GM19463 (cell line): ENCODE data around the gene PRMT3.
"Not testable (repeated sequence)": the region's sequence is repeated elsewhere in the genome, so short reads cannot be mapped to it uniquely, and the experiment has no call there.

Experiments
- ATAC-seq: cut with Tn5 transposase; IDR thresholded peaks from one replicate; pipeline ENCODE4 v1.9.1; 2021; ENCODE audit warnings: mild to moderate bottlenecking, moderate library complexity; ENCODE audit not compliant: unreplicated experiment

PRMT3 gene

DNA sequence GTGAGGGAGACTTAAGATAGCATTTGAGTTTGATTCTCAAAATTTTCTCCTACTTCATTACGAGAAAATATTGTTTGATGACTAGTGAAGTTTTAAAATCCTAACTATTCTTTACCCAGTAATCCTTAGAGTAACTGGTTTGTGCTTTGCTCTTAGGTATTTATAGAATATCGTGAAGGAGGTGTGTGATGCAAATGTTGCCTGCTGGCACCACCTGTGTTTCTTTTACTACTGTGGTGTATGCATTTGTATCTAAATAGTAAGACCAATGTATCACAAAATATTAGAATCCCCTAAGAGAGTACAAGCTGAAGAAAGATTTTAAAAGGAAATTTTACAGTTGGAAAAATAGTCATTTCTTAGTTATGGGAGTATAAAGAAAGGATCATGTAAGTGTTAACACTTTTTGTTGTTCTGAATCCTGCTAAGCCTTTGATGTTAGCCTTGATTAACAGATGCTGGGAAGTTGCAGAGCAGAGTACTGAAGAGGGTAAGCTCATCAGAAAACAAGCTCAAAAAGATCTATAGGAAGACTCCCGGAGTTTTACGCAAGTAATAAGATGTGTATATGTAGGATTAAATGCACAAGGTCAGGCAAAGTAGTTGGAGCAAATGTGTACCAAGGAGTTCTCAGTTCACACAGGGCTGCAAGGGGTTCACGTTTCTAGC, 109.7 kb downstream of the PRMT3 start:
- ATAC-seq: no peak

DNA sequence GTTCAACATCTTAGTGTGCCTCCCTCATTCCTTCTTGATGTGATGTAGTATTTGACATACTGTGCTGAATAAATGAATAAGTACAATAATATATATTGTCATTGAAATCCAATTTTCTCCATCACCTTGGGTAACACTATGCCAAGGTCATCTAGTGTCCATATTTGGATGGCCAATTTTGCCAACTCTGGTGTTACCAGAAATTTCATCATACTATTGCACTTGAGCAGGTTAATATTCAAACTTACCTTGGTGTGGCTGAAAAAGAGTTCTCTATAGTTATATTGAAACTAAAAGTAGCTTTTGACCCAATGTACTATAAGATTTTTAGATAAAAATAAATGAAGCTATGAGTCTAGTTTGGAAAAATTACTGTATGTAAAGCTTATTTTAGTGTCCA, 113.7 kb downstream of the PRMT3 start:
- ATAC-seq: peak; percentile 80

DNA sequence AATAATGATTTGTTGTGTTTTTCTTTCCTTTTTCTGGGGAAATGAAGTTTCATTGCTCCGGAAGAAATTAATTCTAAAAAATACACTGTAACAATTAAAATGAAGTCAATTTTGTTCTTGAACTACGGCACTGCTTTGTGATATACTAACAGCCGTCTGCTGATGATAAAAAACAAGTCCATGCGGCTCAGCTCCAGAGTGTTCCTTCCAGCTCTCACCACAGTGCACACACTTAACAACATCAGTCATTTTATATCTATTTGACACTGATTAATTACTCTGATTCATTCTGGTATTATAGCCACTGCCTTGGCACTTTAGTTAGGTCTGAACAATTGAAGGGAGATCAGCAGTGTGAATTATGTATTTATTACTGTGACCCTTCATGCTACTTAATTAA, 114.5 kb downstream of the PRMT3 start:
- ATAC-seq: no peak

DNA sequence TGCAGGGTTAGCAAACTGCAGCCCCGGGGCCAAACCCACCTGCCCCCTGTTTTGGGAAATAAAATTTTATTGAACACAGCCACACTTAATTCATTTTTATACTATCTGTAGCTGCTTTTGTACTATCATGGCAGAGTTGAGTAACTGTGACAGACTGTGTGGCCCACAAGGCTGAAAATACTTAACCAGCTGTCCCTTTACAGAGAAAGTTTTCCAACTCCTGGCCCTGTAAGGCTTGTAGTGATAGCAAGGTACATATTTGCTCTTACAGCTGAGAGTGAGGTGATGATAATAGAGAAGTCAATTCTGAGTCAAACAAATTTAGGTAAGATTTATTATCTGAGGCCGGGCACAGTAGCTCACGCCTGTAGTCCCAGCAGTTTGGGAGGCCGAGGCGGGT, 124.5 kb downstream of the PRMT3 start:
- ATAC-seq: no peak

DNA sequence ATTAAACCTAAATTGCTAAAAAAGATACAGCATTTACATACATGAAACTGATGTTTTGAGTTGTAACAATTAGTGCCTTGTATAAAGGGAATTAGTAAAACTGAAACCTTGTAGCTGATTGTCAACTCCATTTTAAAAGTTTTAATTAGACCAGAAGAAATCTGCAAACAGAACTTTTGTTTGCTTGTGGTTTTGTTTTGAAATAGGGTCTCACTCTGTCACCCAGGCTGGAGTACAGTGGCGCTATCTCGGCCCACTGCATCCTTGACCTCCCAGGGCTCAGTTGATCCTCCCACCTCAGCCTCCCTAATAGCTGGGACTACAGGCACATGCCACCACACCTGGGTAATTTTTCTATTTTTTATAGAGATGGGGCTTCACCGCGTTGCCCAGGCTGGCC, 125.4 kb downstream of the PRMT3 start:
- ATAC-seq: no peak

DNA sequence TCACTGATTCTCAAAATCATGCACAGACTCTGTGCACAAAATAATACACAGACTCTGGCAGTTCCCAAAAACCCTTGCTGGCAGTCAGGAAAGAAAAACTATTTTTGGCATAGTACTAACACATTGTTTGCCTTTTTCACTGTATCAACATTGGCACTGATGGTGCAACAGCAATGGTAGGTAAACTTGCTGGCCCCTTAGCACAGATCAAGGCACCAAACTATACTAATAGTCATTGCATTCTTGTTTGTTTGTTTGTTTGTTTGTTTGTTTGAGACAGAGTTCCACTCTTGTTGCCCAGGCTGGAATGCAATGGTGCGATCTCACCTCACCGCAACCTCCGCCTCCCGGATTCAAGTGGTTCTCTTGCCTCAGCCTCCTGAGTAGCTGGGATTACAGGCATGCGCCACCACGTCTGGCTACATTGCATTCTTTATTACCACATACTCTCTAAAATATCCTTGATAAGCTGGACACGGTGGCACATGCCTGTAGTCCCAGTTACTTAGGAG, 130.9 kb downstream of the PRMT3 start:
- no peak for ATAC-seq

DNA sequence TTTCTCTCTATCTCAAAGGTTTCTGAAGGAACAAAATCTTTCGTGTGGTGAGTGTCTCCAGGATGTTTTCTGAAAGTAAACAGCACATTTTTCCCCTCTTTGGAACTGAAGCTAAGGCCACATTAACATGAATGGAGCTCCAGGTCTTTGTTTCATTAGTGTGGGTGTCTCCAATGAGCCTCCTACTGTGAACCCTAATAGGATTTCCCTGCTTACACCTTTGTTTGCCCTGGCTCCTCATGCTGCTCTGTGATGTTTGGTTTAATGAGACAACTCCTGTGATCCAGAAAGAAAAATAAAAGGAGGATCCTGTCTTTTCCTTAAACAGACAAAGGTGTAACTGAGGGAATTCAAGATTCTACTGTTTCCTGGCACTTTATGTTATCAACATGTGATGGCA, 135.0 kb downstream of the PRMT3 start:
- no peak for ATAC-seq

DNA sequence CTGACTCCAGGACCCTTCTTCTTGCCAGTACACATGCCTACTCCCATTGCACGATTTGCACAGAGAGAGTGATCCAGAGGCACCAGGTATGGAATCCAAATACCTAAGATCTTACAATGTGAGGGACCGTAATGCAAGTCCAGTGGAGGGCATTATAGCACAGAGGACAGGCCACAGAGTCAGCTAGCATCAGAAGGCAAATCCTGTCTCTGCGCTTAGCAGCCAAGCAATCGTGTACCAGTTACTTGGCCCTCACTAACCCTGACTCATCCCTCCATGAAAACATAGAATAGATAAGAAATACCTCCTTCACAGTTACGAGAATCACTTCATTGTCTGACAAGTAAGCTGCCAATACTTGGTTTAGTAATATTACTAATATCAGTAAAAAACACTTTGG, 142.2 kb downstream of the PRMT3 start:
- ATAC-seq: no peak

DNA sequence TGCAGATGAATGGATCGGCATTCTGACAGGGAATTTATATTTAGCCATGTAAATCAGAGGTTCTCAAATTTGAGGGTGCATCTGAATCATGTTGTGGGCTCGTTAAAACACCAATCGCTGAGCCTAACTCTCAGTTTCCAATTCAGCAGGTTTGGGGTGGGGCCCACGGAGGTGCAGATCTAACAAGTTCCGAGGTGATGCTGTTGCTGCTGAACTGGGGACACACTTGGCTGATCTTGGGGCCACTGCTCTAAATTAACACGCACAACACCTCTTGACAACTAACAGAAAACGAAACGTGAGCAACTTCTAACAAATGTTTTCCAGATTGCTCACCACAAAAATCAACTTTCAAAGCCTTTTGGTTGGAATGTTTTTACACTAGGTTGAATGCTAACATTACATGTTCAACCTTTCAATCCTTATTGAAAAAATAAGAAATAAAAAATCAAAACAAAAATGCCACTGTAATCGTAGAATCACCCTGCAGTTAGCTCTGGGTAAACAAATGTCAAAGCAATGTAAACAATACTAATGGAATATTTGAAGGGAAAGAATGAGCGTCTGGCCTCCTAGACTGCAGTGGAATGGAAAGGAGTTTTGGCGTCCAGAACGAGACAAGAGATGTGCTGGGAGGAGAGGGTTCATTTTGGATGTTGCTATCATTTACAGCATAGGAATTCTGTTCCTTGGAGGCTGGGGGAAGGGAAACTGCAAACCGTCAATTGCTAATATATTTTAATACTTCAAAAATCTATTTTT, 143.6 kb downstream of the PRMT3 start:
- ATAC-seq: peak; percentile 65

DNA sequence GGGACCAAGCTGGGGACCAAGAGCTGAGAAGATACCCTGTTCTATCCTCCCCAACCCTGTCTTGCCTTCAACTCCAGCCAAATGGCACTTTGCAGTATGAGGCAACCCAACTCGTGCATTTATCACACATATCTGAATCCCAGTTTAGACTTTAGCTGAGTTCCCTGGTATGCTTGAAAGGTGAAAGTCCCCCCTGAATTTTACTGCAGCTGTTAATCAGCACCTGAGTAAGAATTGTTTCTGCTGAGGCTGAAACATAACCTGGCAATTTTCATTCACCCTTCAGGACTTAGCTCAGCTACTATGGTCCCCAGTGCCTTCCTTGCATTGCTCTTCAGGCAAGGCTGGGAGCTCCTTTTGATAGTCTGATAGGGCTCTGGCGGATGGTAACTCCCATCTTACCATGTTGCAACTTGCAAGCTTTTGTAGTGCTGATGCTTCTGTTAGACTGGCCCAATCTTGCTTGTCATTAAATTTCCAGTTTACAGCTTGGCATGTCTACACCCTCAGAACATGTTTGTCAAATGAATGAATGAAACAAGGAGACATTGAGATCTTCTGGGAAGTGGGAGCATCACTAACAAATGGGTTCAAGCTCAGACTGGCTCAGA, 147.9 kb downstream of the PRMT3 start:
- no peak for ATAC-seq

DNA sequence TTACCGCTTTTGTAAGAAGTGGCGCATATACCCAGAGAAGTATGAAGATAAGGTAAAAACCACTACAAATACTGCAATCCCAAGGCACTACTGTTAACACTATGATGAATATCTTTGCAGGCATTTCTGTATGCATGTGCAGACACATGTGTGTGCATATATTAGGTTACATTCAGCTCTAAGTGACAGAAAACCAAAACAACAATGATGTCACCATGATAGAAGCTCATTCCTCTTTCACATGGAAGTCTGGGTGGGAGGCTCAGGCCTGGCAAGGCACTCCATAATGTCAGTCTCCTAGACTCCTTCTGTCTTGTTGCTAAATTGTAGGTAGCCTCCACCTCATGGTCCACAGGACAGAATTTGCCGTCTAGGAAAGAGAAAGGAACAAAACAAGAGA, 148.8 kb downstream of the PRMT3 start:
- no peak for ATAC-seq

DNA sequence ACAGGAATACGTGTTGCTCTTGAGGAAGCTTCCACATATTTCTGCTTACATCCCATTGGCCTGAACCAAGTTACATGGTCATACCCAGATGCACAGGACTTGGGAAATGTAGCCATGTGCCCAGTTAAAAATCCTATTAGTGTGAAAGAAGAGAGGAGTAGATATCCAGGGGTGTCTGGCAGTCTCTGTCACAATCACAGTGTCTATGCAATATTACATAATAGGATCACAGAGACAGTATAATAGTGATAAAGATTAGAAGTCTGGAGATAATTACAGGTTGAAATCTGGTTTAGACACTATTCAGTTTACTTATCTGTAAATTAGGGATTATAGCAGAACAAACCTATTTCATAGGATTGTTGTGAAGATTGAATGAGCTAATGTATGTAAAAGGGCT, 149.3 kb downstream of the PRMT3 start:
- ATAC-seq: no peak

DNA sequence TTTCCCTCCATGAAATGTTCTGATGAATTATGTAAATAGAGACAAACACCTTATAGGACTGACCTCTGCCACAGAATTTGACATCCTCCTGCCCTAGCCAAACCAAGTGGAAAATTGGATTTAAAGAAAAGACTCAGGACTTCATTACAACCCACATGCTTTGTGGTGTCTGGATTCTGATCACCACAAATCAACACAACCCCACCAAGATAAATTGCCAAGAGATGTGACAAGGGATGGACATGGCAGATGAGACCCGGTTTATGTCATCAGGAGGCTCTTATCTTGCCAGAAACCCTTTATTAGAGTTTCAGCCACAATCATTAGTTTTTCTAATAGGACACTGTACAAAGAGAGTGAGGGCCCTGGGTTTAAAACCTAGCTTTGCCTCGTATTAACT, 154.0 kb downstream of the PRMT3 start:
- ATAC-seq: no peak

DNA sequence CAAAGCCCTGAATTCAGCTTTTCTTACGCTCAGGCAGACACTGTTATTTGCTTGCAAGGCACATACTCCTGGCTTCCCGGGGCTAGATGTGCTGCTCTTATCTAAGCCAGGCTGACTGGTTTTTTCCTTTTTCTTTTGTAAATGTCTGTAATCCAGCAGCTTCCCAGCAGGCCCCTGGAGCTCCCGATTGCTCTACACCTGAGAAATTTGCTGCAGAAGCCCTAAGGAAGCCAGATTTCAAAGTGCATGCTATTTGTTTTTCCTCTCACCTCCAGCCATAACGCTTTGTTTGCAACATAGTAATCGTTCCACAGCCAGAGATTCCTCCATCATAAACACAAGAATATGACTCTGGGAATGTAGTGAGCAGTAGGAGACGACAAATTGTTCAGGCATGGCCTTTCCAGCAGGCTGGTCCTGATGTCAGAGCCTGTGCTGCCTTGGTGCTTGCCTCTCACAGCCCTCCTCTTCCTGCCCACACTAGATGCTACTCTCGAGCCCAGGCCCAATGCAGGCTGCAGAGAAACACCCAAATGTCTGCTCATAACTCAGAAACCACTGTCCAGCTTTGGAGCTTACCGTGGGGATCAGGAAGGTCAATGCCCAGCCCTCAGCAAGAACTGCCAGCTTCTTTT, 157.2 kb downstream of the PRMT3 start:
- ATAC-seq: no peak

DNA sequence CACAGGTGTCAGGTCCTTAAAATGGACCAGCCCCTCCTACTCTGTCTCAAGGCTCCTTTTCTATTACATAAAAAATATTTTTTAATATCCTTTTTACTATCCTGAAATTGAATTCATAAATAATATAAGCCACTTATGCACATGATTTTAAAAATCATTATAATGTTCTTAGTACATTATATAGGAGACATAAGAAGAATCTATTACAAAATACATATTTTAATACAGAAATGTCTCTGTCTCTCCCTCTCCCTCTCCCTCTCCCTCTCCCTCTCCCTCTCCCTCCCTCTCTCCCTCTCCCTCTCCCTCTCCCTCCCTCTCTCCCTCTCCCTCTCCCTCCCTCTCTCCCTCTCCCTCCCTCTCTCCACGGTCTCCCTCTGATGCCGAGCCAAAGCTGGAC, 159.9 kb downstream of the PRMT3 start:
- no peak for ATAC-seq

DNA sequence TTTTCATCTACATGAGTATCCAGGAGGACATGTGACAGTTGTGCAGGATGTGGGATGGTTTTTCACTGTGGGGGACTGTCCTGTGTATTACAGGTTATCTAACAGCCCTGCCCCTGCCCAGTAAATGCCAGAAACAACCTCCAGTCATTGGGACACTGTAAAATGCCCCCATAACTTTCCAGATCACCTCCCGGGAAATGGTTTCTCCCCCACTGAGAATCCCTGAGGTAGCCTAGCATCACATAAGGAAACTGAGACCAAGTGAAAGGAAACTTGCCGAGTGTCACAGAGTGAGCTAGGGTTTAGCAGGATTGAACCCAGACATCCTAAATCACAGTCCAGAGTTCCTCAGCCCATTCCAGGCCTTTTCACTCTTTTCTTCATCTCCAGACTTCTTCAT, 163.6 kb downstream of the PRMT3 start:
- ATAC-seq: no peak

DNA sequence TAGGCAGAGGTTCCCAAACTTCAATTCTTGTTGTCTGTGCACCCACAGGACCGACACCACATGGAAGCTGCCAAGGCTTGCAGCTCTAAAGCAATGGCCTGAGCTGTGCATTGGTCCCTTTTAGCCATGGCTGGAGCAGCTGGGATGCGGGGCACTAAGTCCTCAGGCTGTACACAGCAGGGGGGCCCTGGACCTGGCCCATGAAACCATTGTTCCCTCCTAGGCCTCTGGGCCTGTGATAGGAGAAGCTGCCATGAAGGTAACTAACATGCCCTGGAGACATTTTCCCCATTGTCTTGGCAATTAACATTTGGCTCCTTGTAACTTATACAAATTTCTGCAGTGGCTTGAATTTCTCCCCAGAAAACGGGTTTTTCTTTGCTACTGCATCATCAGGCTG, 168.3 kb downstream of the PRMT3 start:
- ATAC-seq: no peak

DNA sequence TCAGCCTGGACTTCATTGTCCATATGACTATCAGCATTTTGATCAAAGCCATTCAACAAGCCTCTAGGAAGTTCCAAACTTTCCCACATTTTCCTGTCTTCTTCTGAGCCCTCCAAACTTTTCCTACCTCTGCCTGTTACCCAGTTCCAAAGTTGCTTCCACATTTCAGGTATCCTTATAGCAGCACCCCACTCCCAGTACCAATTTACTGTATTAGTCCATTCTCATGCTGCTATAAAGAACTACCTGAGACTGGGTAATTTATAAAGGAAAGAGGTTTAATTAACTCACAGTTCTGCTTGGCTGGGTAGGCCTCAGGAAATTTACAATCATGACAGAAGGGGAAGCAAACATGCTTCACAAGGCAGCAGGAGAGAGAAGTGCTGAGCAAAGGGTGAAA, 168.9 kb downstream of the PRMT3 start:
- not testable (repeated sequence) for ATAC-seq

DNA sequence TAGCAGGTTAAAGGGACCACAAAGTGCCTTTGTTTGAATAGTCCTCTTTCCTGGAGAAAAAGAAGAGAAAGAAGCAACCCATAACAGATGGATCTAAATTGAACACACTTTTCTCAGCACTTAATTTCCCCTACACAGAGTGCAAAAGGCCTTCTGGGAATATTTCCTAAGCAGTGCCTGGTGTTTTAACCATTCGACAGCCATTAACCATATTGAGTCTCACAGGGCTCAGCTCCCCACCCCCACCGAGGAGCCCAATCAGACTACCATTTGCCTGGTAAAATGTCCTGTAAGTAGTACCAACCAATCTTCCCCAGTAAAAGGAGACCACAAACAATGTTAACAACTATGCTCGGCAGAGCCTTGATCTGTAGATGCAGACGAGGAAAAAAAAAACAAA, 171.2 kb downstream of the PRMT3 start:
- ATAC-seq: no peak
